ENCODE results near the gene OR52A1. TPM values are rescaled to one million over a fixed set of nuclear protein-coding genes. Genes with fewer than 3 reads are reported as not detected.

Gene OR52A1
- not detected in 2 replicates for polyA plus RNA-seq

DNA sequence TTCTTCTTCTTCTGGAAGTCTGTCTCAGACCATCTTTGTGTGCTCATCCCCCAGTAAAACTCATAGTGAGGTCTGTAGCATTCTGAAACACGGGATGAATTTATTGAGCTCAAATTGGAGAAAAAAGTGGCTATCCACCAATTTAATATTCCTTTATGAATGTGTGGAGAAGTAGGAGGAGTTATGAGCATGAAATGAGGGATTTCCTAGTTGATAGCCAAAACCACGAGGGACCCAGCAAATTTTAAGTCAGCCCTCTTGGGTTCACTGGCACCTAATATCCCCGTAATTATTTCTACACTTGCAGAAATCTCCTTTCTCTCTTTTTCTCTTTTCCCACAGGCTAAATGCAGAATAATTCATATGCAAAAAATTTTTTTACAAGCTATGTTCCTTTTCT is at the start of gene OR52A1:
OR52A1 (minus strand) TSS at position 101 of the 400 bp plus-strand sequence. CDS start 2,388 bp downstream, outside the sequence.

DNA sequence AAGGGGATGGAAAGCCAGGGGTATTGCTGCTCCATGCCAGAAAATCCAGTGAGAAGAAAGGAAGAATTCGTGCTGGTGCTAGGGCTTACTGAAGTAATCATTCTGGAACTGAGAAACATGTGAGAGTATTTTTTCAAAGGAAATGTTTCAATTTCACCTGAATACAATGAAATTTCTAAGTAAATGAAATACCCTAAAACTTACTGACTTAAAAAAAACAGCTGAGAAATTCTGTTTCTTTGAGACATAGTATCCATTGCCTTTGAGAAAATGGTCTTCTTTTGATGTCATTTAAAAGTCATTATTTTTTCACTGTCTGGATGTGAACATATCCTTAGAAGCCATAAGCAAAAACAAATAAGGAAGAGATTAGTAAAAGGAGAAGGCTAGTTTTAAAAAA is 46.0 kb upstream of the OR52A1 start, which contains the start of gene OR51V1:
OR51V1 (minus strand) TSS at position 101 of the 400 bp plus-strand sequence; CDS start at position 101, 0 bp downstream.

DNA sequence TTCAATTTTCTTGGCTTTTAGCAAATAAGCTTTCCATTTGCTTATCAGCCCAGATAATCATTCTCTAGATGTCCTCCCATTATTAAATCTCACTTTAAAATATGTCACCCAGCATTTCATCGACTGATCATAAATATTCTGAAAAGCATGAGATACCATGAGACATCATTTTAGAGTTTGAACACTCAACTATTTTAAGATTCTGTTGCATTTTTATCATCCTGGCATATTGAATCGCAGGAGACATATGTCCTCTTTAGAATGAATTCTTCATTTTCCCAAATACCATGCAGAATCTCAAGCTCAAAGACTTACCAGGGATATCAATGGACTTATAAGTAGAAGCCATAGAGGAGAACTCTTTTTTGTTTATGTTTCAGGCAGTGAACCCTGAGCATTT is 16.6 kb downstream of the OR52A1 start, which contains the start of gene OR52A5:
OR52A5 (minus strand) TSS at position 361 of the 400 bp plus-strand sequence. CDS start 5,714 bp downstream, outside the sequence.

Other genes with a start within 250 kb of the OR52A1 start
- not detected in 2 replicates for gene OR51G2, start 235.4 kb downstream of the OR52A1 start, polyA plus RNA-seq
- gene OR51G1, start 230.4 kb downstream of the OR52A1 start, polyA plus RNA-seq: not detected in 2 replicates
- not detected in 2 replicates for gene OR51A4, start 207.2 kb downstream of the OR52A1 start, polyA plus RNA-seq
- gene OR51A2, start 199.0 kb downstream of the OR52A1 start, polyA plus RNA-seq: not detected in 2 replicates
- not detected in 2 replicates for gene OR51L1, start 159.9 kb downstream of the OR52A1 start, polyA plus RNA-seq
- gene OR52J3, start 108.2 kb downstream of the OR52A1 start, polyA plus RNA-seq: not detected in 2 replicates
- not detected in 2 replicates for gene OR52E2, start 95.1 kb downstream of the OR52A1 start, polyA plus RNA-seq
- gene OR52E1, start 85.2 kb downstream of the OR52A1 start, polyA plus RNA-seq: not detected in 2 replicates
- gene OR52A5, start 16.4 kb downstream of the OR52A1 start, polyA plus RNA-seq: not detected in 2 replicates
- not detected in 2 replicates for gene OR51V1, start 45.9 kb upstream of the OR52A1 start, polyA plus RNA-seq
- gene HBB, start 72.3 kb upstream of the OR52A1 start, polyA plus RNA-seq: 105 and 131 TPM in 2 replicates
- not detected in 2 replicates for gene HBD, start 79.7 kb upstream of the OR52A1 start, polyA plus RNA-seq
- gene HBG1, start 95.1 kb upstream of the OR52A1 start, polyA plus RNA-seq: not detected in 2 replicates
- 7.9 TPM in 1 of 2 replicates, not detected in the other for gene HBG2, start 100.0 kb upstream of the OR52A1 start, polyA plus RNA-seq
- not detected in 2 replicates for gene HBE1, start 115.2 kb upstream of the OR52A1 start, polyA plus RNA-seq
- not detected in 2 replicates for gene OR51B4, start 147.2 kb upstream of the OR52A1 start, polyA plus RNA-seq
- gene OR51B2, start 169.5 kb upstream of the OR52A1 start, polyA plus RNA-seq: not detected in 2 replicates
- gene OR51B5, start 188.8 kb upstream of the OR52A1 start, polyA plus RNA-seq: 0.54 TPM in 1 of 2 replicates, not detected in the other
- not detected in 2 replicates for gene OR51B6, start 196.8 kb upstream of the OR52A1 start, polyA plus RNA-seq
- gene OR51M1, start 229.1 kb upstream of the OR52A1 start, polyA plus RNA-seq: not detected in 2 replicates

Data from Purkinje cell (primary cell).